Testis (tissue), 3 donors: ENCODE results near the gene DUS1L. TPM values are rescaled to one million over a fixed set of nuclear protein-coding genes. Genes with fewer than 3 reads are reported as not detected.

Source experiments
- DNase-seq: peaks from one replicate; pipeline ENCODE4 v3.0.0-alpha.2; 2019
- H3K27ac ChIP-seq, 2 donors: fragments of 200-600 bp; sonication (generic); one replicate each; pipeline ENCODE4 v1.5.1; 2019
- H3K27me3 ChIP-seq: fragments of 200-600 bp; sonication (generic); one replicate; pipeline ENCODE4 v1.5.1; 2019
- H3K36me3 ChIP-seq: fragments of 200-600 bp; sonication (generic); one replicate; pipeline ENCODE4 v1.5.1; 2017; ENCODE audit warnings: low read depth; ENCODE audit errors: missing control alignments
- H3K4me1 ChIP-seq: fragments of 200-600 bp; sonication (generic); one replicate; pipeline ENCODE4 v1.5.1; 2019
- H3K4me3 ChIP-seq, 2 donors: fragments of 200-600 bp; sonication (generic); one replicate each; pipeline ENCODE4 v1.5.1; 2017 to 2019
- H3K9me3 ChIP-seq: fragments of 200-600 bp; sonication (generic); one replicate; pipeline ENCODE4 v1.5.1; 2017
- CTCF ChIP-seq, 3 experiments: fragments of 450-650 bp in 2 of 3; fragments of 200-600 bp in 1 of 3; sonication (generic) in 1 of 3; IDR thresholded peaks; one replicate each; pipeline ENCODE4 v1.5.1; 2016 to 2019; ENCODE audit warnings: antibody characterized with exemption in 3 of 3, mild to moderate bottlenecking in 2 of 3, moderate library complexity in 1 of 3
- POLR2A ChIP-seq: fragments of 450-650 bp; IDR thresholded peaks from one replicate; pipeline ENCODE4 v1.6.1; 2017; ENCODE audit warnings: antibody characterized with exemption, mild to moderate bottlenecking, moderate library complexity
- WGBS, 2 donors: methylation state at CpG; one replicate each; pipeline ENCODE4 v1.1.5; 2018; 5-methylcytosine and 5-hydroxymethylcytosine counted together
- intact Hi-C: fragments of 100-400 bp; cut with DNase I; formaldehyde crosslinking; loops from one replicate; pipeline ENCODE4 v1.15.1; 2023; ENCODE audit warnings: low total_unique reads
- polyA plus RNA-seq: library from polyadenylated mRNA; stranded (reverse); fragments of 350-450 nt; fragmentation: Illumina TruSeq; extraction: RNeasy Lipid Tissue Mini Kit (QIAGEN cat#74804); gene quantifications from one replicate; pipeline ENCODE4 v1.2.3, GENCODE V29; 2014; ENCODE audit warnings: low read depth, low replicate concordance; ENCODE audit not compliant: insufficient read depth
- total RNA-seq, 2 donors: library from RNA; depleted of rRNA; stranded (reverse); fragments of >200 nt; gene quantifications; one replicate each; pipeline ENCODE4 v1.2.3, GENCODE V29; 2016

DUS1L gene
- total and polyA plus RNA-seq, 3 donors from 2014 or later: 117 to 132 (median 127) TPM

GRCh38 chr17:82101767-82102679 is 36.4 kb upstream of the DUS1L start:
- DNase-seq: no peak
- H3K4me1 ChIP-seq: peaks cover 52% of the 10 kb centered on the region
- TF ChIP-seq POLR2A (no peak), CTCF (IDR thresholded peaks at IDR 0.05) (no peak)
- H3K27me3 ChIP-seq: no peaks in the 10 kb centered on the region
- 66 to 79% methylated on average over 8 to 18 of the region's 18 CpGs for WGBS, 2 donors
- intact Hi-C loops: no loop called here
- no peaks in the 10 kb centered on the region for H3K36me3 ChIP-seq
- peak overlapping the region; percentile 35 to 61 for H3K27ac ChIP-seq
- H3K4me3 ChIP-seq: no peak overlapping the region
- H3K9me3 ChIP-seq: no peaks in the 10 kb centered on the region

- peaks cover 48% of the 10 kb centered on the region for H3K4me1 ChIP-seq
- no peak for TF ChIP-seq CTCF (IDR thresholded peaks at IDR 0.05)
- TF ChIP-seq POLR2A: no peak
- H3K27ac ChIP-seq: peak overlapping the region; percentile 35 to 61
- H3K4me3 ChIP-seq: no peak overlapping the region
- no peaks in the 10 kb centered on the region for H3K36me3 ChIP-seq
- H3K9me3 ChIP-seq: no peaks in the 10 kb centered on the region
- no peaks in the 10 kb centered on the region for H3K27me3 ChIP-seq
- intact Hi-C loops: no loop called here
- DNase-seq: peak; percentile 49
- 20 to 56% methylated on average over 2 to 10 of the region's 10 CpGs for WGBS, 2 donors
Measured at GRCh38 chr17:82101301-82101715, 35.7 kb upstream of the DUS1L start.

GRCh38 chr17:82100502-82101298 is 35.1 kb upstream of the DUS1L start:
- no peak for DNase-seq
- Histone ChIP-seq H3K27ac (peak overlapping the region; percentile 84 to 95), H3K4me3 (no peak overlapping the region), H3K27me3 (no peaks in the 10 kb centered on the region), H3K36me3 (no peaks in the 10 kb centered on the region), H3K9me3 (no peaks in the 10 kb centered on the region), H3K4me1 (peaks cover 42% of the 10 kb centered on the region)
- intact Hi-C loops: no loop called here
- TF ChIP-seq POLR2A (no peak), CTCF (IDR thresholded peaks at IDR 0.05) (no peak)
- WGBS, 2 donors: 72 to 80% methylated on average over 10 to 35 of the region's 35 CpGs

GRCh38 chr17:82098939-82099763 is 33.5 kb upstream of the DUS1L start:
- TF ChIP-seq POLR2A: no peak
- no peak for TF ChIP-seq CTCF (IDR thresholded peaks at IDR 0.05)
- Histone ChIP-seq H3K4me1 (peaks cover 37% of the 10 kb centered on the region), H3K27me3 (no peaks in the 10 kb centered on the region), H3K9me3 (no peaks in the 10 kb centered on the region), H3K4me3 (peak overlapping the region; percentile 65 to 76), H3K27ac (peak overlapping the region; percentile 84 to 95), H3K36me3 (no peaks in the 10 kb centered on the region)
- 3 to 19% methylated on average over 20 to 47 of the region's 80 CpGs for WGBS, 2 donors
- intact Hi-C loops: no loop called here
- no peak for DNase-seq
